ENCODE measurements around the gene NFILZ. TPM values are rescaled to one million over a fixed set of nuclear protein-coding genes. Genes with fewer than 3 reads are reported as not detected.
A peak's percentile ranks its signal among the peaks of the same experiment; 100 is the strongest.

The NFILZ gene
- total RNA-seq, 1 donor = not detected

DNA sequence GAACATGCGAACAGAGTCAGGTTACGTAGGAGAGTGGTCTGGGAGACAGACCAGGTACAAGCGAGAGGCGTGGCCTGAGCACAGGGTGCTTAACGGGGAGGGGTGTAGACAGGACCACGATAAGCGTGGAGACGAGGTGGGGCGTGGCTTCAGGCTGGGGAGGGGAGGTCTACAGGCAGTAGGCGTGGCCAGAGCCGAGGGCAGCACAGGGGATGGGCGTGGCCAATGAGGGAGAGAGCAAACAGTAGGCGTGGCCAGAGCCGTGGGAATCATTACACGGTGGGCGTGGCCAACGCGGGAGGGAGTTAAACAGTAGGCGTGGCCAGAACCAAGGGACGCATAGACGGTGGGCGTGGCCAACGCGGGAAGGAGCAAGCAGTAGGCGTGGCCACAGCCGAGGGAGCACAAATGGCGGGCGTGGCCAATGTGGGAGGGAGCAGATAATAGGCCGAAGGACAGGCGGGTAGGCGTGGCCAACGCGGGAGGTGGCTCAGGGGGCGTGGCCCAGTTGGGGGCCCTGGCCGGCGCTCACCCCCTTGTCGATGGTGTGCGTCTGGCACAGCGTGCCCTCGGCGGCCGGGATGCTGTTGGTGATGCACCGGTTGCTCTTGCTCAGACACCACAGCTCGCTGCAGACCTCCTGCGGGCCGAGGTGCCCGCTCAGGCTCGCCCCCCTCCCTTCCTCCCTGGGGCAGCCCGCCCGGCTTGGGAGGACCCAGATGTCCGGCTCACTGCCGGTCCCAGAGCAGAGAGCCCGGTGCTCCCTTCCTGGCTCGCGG is 38.0 kb upstream of the NFILZ start:
- TF ChIP-seq, protein P1, sequence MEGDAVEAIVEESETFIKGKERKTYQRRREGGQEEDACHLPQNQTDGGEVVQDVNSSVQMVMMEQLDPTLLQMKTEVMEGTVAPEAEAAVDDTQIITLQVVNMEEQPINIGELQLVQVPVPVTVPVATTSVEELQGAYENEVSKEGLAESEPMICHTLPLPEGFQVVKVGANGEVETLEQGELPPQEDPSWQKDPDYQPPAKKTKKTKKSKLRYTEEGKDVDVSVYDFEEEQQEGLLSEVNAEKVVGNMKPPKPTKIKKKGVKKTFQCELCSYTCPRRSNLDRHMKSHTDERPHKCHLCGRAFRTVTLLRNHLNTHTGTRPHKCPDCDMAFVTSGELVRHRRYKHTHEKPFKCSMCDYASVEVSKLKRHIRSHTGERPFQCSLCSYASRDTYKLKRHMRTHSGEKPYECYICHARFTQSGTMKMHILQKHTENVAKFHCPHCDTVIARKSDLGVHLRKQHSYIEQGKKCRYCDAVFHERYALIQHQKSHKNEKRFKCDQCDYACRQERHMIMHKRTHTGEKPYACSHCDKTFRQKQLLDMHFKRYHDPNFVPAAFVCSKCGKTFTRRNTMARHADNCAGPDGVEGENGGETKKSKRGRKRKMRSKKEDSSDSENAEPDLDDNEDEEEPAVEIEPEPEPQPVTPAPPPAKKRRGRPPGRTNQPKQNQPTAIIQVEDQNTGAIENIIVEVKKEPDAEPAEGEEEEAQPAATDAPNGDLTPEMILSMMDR (IDR thresholded peaks at IDR 0.05; ENCODE audit: insufficient read depth, low read length) = no peak
- H3K4me3 ChIP-seq (ENCODE audit: low read depth, low read length) = peak overlapping the region; percentile 51
- peak; percentile 96 for DNase-seq (ENCODE audit: low read depth)

DNA sequence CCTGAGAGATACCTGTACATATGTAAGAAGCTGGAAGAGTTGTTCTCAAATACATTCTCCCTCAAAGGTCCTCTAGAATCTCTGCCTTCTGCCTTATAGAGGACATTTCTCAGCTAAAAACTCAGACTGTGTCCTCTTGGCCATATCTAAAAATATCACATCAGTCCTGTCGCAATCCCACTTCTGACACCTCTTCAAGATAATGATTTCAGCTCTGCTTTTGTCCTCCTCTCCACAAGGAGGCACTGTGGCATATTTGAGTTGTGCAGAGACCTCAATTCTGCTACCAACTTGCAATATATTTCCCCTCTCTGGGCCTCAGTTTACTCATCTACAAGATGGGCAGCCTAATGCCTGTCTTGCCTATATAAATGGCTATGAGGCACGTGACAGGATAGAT is 36.5 kb upstream of the NFILZ start:
- H3K4me3 ChIP-seq (ENCODE audit: low read depth, low read length) = no peak overlapping the region
- TF ChIP-seq, protein P1 (IDR thresholded peaks at IDR 0.05; ENCODE audit: insufficient read depth, low read length) = peak; percentile 34
- peak; percentile 45 for DNase-seq (ENCODE audit: low read depth)

DNA sequence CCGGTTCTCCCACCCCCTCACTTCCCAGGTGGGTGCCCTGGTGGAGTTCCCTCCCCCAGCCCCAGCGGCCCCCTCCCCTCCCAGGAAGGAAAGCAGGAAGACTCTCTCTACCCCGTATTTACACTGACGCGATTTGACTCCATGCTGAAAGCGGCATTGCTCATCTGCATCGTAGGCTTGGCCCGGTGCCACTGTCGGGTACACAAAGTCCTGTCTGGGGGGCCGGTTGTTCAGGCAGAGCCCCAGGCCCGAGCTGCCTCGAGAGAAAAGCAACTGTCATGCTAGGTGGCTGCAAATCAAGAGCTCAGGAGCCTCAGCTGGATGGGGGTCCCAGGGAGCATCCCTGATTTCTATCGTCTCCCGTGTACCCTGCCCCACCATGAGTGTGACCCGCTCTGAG is 34.8 kb upstream of the NFILZ start:
- TF ChIP-seq, protein P1 (IDR thresholded peaks at IDR 0.05; ENCODE audit: insufficient read depth, low read length) = no peak
- DNase-seq (ENCODE audit: low read depth) = no peak
- H3K4me3 ChIP-seq (ENCODE audit: low read depth, low read length) = no peak overlapping the region

DNA sequence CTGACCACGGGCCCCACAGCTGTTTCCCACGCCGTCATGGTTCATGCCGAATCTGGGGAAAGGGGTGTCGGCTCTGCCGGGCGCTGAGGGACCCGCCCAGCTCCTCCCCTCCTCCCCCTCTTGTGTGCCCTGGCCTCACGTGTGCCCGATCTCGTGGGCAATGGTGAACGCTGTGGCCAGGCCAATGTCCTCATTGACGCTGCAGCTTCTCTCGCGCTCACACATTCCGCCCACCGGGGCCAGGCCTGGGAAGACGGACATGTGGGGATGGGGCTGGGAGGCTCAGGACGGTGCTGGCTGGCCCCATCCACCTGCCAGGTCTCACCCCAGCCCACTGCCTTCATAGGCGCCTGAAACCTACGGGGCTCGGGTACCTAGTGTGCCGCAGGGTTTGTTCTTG is 34.3 kb upstream of the NFILZ start:
- H3K4me3 ChIP-seq (ENCODE audit: low read depth, low read length) = no peak overlapping the region
- no peak for DNase-seq (ENCODE audit: low read depth)
- TF ChIP-seq, protein P1 (IDR thresholded peaks at IDR 0.05; ENCODE audit: insufficient read depth, low read length) = no peak

DNA sequence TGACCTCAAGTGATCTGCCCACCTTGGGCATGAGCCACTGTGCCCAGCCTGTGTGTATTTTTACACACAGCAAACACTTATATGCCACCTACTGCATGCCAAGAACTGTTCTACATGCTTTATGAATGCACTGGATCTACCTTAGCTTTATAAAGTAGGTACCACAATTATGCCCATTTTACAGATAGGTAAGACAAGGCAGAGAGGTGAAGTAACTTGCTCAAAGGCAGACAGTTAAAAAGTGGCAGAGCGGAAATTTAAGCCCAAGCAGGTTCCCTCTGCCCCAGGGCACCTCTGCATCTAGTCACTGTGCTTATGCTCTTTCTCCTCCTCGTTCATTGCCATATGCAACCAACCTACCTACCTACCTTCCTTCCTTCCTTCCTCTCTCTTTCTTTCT is 30.4 kb upstream of the NFILZ start:
- TF ChIP-seq, protein P1 (IDR thresholded peaks at IDR 0.05; ENCODE audit: insufficient read depth, low read length) = no peak
- no peak for DNase-seq (ENCODE audit: low read depth)
- H3K4me3 ChIP-seq (ENCODE audit: low read depth, low read length) = no peak overlapping the region

DNA sequence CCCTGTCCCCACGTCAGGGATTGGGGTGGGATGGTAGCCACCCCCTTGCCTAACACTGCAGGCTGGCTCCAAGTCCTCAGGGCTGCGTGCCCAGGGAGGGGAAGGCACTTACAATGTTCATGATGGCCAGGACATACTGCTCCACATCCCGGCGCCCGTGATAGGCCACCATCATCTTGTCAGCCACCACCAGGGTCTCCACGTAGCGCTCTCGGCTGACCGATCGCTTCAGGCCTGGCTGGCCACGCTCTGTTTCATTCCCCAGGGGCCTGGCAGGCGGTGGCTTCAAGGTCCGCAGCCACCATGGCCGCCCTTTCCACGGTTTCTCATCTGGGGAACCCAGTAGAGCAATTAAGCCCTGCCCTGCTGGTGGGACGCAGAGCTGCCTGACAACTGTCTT is 29.6 kb upstream of the NFILZ start:
- no peak overlapping the region for H3K4me3 ChIP-seq (ENCODE audit: low read depth, low read length)
- TF ChIP-seq, protein P1 (IDR thresholded peaks at IDR 0.05; ENCODE audit: insufficient read depth, low read length) = no peak
- DNase-seq (ENCODE audit: low read depth) = no peak

DNA sequence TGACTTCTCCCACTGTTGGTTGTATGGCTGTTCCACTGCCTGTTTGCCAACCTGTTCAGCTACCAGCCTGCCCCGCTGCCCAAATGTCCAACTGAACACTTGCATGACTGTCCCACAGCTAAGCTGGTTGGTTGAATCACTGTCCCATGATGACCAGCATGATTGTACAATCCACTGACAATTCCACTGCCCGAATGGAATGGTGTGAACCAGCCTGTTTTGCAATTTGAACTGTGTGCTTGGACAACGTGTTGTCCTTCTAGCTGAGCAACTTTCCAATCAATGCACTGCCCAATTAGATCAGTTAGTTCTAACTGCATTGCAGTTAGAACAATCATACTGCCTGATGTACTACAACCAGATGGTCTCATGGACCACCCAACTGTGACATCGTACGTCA is 28.6 kb upstream of the NFILZ start:
- DNase-seq (ENCODE audit: low read depth) = no peak
- no peak overlapping the region for H3K4me3 ChIP-seq (ENCODE audit: low read depth, low read length)
- TF ChIP-seq, protein P1 (IDR thresholded peaks at IDR 0.05; ENCODE audit: insufficient read depth, low read length) = no peak

All from fibroblast of the aortic adventitia (primary cell).